ENCODE data around the gene ADGB. TPM values are rescaled to one million over a fixed set of nuclear protein-coding genes. Genes with fewer than 3 reads are reported as not detected.
"Not testable (repeated sequence)": the region's sequence is repeated elsewhere in the genome, so short reads cannot be mapped to it uniquely, and the experiment has no call there.

The ADGB gene
- total RNA-seq, 1 donor from 2014 or later: not detected

DNA sequence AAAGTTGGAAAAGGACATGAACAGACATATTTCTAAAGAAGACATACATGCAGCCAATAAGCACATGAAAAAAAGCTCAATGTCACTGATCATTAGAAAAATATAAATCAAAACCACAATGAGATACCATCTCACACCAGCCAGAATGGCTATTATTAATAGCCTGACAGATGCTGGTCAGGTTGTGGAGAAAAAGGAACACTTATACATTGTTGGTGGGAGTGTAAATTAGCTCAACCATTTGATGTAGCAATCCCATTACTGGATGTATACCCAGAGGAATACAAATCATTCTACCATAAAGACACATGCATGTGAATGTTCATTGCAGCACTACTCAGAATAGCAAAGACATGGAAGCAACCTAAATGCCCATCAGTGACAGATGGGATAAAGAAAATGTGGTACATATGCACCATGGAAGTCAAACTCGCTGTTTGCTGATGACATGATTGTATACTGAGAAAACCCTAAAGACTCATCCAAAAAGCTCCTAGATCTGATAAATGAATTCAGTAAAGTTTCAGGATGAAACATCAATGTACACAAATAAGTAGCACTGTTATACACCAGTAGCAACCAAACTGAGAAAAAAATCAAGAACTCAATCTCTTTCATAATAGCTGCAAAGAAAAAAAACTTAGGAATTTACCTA, 196.8 kb downstream of the ADGB start:
- Mint-ChIP-seq H3K4me3 (ENCODE audit: low read depth) (no peak overlapping the region), H3K27me3 (no peaks in the 10 kb centered on the region), H3K9me3 (ENCODE audit: low read depth) (peaks cover 29% of the 10 kb centered on the region), H3K27ac (no peak overlapping the region), H3K4me1 (ENCODE audit: low read depth) (peaks cover 2% of the 10 kb centered on the region), H3K36me3 (ENCODE audit: insufficient read depth) (peaks cover 5% of the 10 kb centered on the region)
- TF ChIP-seq CTCF (IDR thresholded peaks at IDR 0.05; ENCODE audit: unreplicated experiment): no peak
- DNase-seq (ENCODE audit: low spot score, unreplicated experiment): no peak

- DNase-seq (ENCODE audit: low spot score, unreplicated experiment); H3K4me1 Mint-ChIP-seq (ENCODE audit: low read depth); H3K27me3 Mint-ChIP-seq; H3K9me3 Mint-ChIP-seq (ENCODE audit: low read depth); H3K36me3 Mint-ChIP-seq (ENCODE audit: insufficient read depth); H3K4me3 Mint-ChIP-seq (ENCODE audit: low read depth); H3K27ac Mint-ChIP-seq: not testable (repeated sequence)
Measured at GRCh38 chr6:146803167-146803566, 204.4 kb downstream of the ADGB start.

GRCh38 chr6:146803601-146804000, 204.8 kb downstream of the ADGB start:
- Mint-ChIP-seq H3K27ac (no peak overlapping the region), H3K4me1 (ENCODE audit: low read depth) (peaks cover 2% of the 10 kb centered on the region), H3K36me3 (ENCODE audit: insufficient read depth) (no peaks in the 10 kb centered on the region), H3K9me3 (ENCODE audit: low read depth) (peaks cover 7% of the 10 kb centered on the region), H3K4me3 (ENCODE audit: low read depth) (no peak overlapping the region), H3K27me3 (no peaks in the 10 kb centered on the region)
- no peak for TF ChIP-seq CTCF (IDR thresholded peaks at IDR 0.05; ENCODE audit: unreplicated experiment)
- DNase-seq (ENCODE audit: low spot score, unreplicated experiment): no peak

DNA sequence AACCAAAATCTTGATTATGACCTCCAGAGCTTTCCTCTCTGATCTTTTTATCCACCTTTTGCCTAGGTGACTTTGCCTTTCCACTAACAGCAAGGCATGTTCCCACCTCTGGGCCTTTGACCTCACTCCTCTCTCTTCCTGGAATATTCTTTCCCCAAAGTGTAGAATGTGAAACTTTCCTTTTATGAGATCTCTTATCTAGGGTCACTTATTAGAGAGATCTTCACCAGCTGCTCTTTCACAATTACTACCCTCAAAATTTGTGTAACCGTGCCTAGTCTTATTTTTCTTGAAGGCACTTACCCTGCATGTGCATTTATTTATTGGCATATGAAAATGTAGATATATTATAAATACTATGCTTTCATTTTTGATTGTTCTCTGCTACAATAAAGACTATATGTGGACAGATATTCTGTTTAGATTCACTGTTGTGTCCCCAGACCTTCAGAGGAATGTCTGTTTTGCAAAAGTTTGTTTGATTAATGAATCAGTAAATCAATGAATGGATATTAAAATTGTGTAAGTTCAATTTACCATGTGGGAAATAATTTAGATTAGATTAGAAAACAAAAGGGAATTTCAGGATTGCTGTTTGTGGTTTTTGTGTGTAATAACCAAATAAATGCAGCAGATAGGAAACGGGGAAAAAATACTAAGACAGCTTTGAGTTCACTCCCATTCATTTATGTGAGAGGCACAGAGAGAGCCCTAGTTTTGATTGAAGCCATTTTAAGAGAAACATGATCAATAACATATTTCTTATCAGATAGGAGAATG, 207.0 kb downstream of the ADGB start:
- H3K4me3 Mint-ChIP-seq (ENCODE audit: low read depth): no peak overlapping the region
- peaks cover 2% of the 10 kb centered on the region for H3K4me1 Mint-ChIP-seq (ENCODE audit: low read depth)
- no peaks in the 10 kb centered on the region for H3K27me3 Mint-ChIP-seq
- H3K36me3 Mint-ChIP-seq (ENCODE audit: insufficient read depth): no peaks in the 10 kb centered on the region
- H3K9me3 Mint-ChIP-seq (ENCODE audit: low read depth): peaks cover 7% of the 10 kb centered on the region
- TF ChIP-seq CTCF (IDR thresholded peaks at IDR 0.05; ENCODE audit: unreplicated experiment): no peak
- DNase-seq (ENCODE audit: low spot score, unreplicated experiment): no peak
- H3K27ac Mint-ChIP-seq: no peak overlapping the region

GRCh38 chr6:146809014-146809413, 210.2 kb downstream of the ADGB start:
- not testable (repeated sequence) for H3K27ac Mint-ChIP-seq; H3K9me3 Mint-ChIP-seq (ENCODE audit: low read depth); H3K36me3 Mint-ChIP-seq (ENCODE audit: insufficient read depth); H3K4me3 Mint-ChIP-seq (ENCODE audit: low read depth); H3K27me3 Mint-ChIP-seq; DNase-seq (ENCODE audit: low spot score, unreplicated experiment)
- H3K4me1 Mint-ChIP-seq (ENCODE audit: low read depth): peaks cover 10% of the 10 kb centered on the region

DNA sequence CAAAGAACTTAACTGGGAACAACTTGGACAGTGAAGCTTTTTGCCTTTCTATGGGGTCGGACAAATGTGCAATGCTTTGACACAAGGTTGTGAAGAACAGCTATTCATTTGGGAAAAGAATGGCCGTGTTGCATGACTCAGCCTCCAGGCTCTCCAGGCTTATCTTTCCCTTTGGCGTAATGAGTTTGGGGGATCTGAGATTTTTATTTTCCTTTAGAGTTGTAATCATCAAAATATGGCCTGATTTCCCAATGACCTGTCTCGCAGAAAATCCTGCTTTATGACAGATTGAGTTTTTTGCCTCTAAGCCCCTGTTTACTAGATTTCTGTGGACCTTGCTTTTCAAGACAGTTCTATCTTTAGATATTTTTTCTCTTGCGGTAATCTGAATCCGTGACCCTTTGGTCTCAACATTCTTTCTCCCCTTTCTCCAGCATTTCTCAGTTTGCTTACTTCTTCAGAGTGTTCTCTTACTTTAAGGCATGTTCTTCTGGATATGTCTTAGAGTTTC, 214.1 kb downstream of the ADGB start:
- H3K9me3 Mint-ChIP-seq (ENCODE audit: low read depth): not testable (repeated sequence)
- peak overlapping the region; percentile 1 for H3K27ac Mint-ChIP-seq

More for the DNA sequence above, 214.1 kb downstream of the ADGB start:
- H3K4me1 Mint-ChIP-seq (ENCODE audit: low read depth): peaks cover 11% of the 10 kb centered on the region
- not testable (repeated sequence) for H3K27me3 Mint-ChIP-seq; H3K4me3 Mint-ChIP-seq (ENCODE audit: low read depth); H3K36me3 Mint-ChIP-seq (ENCODE audit: insufficient read depth); DNase-seq (ENCODE audit: low spot score, unreplicated experiment)

Measured in progenitor cell of endocrine pancreas (in vitro differentiated cells).